ENCODE results near the gene MKRN2.
"Not testable (repeated sequence)": the region's sequence is repeated elsewhere in the genome, so short reads cannot be mapped to it uniquely, and the experiment has no call there.

The MKRN2 gene

GRCh38 chr3:12556690-12557472 lies at the start of gene MKRN2:
Gene MKRN2, plus strand, starts transcription at chr3:12557087. Its CDS starts 64 bp downstream, at chr3:12557151.
- DNase-seq (ENCODE audit: low read depth), result peak; percentile 72

- DNase-seq (ENCODE audit: low read depth), result peak; percentile 48
These were observed 49.2 kb upstream of the MKRN2 start for GRCh38 chr3:12507591-12508281.

DNA sequence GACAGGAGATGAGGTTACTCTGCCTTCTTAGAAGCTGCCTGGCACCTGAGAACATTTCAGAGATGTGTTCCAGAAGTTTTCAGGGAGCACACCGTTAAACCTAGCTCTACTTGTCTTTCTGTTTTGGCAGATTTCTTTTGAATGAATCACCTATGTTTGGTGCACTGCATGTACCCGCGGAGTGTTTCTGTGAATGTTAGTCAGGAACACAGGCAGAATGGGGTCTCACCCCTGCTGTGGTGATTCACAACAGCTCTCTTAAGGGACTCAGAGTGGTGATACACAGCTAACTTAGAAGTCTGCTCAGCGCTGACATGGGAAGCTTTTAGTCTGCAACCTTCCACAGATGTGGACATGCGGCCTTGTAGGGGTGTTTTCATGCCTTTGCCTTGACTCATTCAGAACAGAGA lies 48.6 kb upstream of the MKRN2 start:
- peak; percentile 96 for DNase-seq (ENCODE audit: low read depth)

GRCh38 chr3:12509466-12509865 lies 47.4 kb upstream of the MKRN2 start:
- DNase-seq (ENCODE audit: low read depth), result no peak

DNA sequence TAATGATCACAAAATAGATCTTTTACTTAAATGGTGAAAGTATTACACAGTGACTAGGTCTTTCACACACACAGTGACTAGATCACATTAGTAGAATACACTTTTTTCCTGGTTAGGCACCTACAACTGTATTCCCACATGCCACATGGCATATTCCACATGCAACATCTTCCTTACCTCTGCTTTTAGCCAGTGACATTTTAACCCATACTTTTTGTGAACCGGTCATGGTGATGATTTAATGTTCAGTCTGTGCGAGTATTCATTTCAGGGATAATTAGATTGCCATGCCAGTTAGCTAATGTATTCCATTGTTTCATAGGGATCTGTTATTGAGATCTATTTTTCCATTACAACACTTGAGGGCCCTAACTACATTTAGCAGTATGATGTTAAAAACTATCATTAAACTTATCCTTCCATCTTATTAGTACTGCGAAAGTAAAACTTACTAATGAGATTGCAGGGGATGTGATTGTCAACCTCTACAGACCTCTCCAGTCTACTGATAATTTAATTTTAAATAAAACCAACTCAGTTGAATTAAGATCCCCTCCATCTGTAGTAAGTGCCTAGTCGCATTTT lies 44.3 kb upstream of the MKRN2 start:
- no peak for DNase-seq (ENCODE audit: low read depth)

DNA sequence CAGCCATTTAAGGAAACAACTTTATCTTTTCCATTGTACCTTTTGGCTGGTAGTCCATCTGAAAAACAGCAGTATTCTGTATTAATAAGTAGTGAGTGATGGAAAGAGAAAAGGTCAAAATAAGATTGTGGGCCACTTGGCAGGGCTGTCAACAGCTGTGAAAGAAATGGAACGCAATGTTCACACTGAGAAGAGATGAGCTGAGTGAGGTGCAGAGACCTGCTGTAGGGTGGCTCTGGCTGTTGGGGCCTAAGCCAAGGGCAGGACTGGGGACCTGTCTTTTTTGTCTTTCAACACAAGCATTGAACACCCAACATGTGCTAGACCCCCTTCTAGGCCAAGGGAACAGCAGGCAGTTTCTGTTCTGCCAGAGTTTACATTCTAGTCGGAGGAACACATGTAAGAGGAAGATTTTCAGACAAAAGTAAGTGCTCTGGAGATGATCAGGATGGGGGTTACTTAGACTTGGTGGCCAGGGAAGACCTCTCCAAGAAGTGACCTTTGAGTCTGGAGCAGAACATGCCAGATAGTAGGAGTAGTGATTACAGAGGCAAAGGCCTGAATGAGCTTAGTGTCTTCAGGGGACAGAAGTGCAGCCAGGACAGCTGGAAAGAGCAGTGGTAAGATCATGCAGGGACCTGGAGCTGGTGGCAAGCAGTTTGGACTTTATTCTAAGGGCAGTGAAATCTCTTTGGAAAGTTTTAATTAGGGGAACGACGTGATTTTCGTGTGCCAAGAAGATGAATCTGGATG lies 43.0 kb upstream of the MKRN2 start:
- no peak for DNase-seq (ENCODE audit: low read depth)

DNA sequence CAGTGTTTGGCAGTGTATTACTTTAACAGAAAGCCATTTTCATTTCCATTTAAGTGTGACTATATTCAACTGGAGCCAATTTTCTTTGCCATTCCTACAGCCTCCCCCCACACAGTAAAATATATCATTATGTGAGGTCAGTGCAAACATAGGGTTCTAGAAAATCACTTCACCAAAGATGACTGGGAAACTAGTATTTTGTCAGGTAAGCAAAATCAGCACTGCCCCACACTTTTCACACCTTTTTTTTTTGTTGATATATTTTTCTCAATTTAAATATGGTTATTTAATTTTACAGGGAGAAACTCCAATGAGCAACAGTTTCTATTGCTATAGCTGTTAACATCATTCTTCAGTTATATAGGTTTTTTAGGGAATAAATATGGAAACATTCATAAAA lies 41.3 kb upstream of the MKRN2 start:
- no peak for DNase-seq (ENCODE audit: low read depth)

- DNase-seq (ENCODE audit: low read depth), result no peak
These were observed 40.0 kb upstream of the MKRN2 start for GRCh38 chr3:12516873-12517272.

DNA sequence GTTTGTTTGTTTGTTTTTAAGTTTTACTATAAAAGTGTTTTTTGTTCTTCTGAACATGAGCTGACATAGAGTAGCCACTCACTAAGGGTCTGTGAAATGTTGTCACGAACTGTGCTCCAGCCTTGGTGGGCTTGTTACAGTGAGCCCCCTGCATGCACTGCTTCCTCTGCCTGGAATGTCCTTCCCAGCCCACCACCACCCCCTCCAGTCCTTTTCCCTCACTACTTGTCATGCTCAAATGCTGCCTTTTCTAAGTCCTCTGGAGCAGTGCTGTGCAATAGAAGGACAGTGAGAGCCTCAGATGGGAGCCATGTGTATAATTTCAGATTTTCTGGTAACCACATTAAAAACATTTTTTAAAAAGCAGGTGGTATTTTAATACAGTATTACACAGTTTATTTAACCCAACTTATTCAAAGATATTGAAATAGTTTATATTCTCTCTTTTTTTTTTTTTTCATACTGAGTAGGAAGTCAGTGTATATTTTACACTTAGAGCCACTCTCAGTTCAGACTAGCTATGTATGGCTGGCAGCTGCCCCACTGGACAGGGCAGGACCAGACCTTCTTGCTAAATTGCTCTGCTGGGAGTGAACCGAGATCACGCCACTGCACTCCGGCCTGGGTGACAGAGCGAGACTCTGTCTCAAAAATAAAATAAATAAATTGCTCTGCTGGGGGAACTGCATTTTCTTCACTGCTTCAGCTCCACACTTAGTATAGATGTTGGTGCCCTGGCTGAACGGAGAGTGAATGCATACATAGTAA lies 38.4 kb upstream of the MKRN2 start:
- DNase-seq (ENCODE audit: low read depth), result no peak

DNA sequence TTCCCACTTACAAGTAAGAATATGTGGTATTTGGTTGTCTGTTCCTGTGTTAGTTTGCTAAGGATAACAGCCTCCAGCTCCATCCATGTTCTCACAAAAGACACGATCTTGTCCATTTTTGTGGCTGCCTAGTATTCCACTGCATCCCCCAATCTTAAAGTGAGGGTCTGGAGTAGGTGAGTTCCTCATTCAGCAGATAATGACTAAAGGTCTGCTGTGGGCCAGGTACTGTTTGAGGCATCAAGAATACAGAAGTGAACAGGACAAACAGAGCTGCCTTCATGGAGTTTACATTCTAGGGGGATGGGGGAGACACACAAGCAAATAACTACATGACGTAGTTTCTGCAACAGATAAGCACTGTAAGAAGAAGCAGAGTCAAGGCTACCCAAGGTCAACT lies 35.9 kb upstream of the MKRN2 start:
- DNase-seq (ENCODE audit: low read depth), result no peak

DNA sequence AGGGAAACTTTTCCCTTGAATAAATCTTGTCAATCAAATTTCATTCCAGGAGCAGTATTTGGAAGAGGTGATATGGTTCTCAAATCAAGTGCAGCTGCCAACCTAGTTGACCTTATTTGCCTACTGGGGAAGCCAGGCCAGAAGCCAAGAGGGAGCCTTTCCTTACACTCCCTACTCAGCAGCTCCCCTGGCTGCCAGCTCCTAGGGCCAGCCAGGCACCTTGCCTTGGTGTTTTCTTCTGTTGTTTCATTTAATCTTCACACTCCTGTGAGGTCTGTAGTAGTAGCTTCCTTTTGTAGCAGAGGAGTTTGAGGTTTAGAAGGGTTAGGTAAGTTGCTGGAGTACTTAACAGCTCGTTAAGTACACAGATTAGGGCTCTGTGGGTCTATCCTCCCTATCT lies 34.2 kb upstream of the MKRN2 start:
- DNase-seq (ENCODE audit: low read depth), result no peak

GRCh38 chr3:12527757-12528143 lies 29.1 kb upstream of the MKRN2 start:
- DNase-seq (ENCODE audit: low read depth), result no peak

- no peak for DNase-seq (ENCODE audit: low read depth)
These were observed 24.7 kb upstream of the MKRN2 start for GRCh38 chr3:12532182-12532581.

GRCh38 chr3:12536423-12536822 lies 20.5 kb upstream of the MKRN2 start:
- DNase-seq (ENCODE audit: low read depth), result no peak

GRCh38 chr3:12541625-12542024 lies 15.3 kb upstream of the MKRN2 start:
- DNase-seq (ENCODE audit: low read depth), result no peak

GRCh38 chr3:12543497-12543896 lies 13.4 kb upstream of the MKRN2 start:
- not testable (repeated sequence) for DNase-seq (ENCODE audit: low read depth)

- DNase-seq (ENCODE audit: low read depth), result no peak
These were observed 12.0 kb upstream of the MKRN2 start for GRCh38 chr3:12544652-12545472.

DNA sequence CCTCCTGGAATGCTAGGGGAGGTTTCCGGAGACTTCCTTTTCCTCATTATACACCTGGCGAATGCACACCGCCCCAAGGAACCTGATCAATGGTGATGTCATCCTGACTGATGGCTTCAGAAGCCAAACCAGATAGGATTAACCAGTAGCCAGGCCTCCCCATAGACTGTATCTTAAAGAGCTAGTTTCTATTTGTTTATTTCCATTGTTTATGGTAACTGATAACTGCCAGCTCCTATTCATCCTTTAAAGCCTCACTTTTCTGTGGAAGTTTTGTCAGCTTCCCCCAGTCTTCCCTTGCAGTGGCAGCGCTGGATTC lies 11.5 kb upstream of the MKRN2 start, which contains the start of gene MKRN2OS:
TSS of gene MKRN2OS (minus strand) at position 27 of the 319 bp plus-strand sequence. CDS start 35 bp downstream, outside the sequence.
- no peak for DNase-seq (ENCODE audit: low read depth)

- DNase-seq (ENCODE audit: low read depth), result no peak
These were observed 6.7 kb upstream of the MKRN2 start for GRCh38 chr3:12549971-12550760.

GRCh38 chr3:12553921-12554391 lies 2.9 kb upstream of the MKRN2 start:
- no peak for DNase-seq (ENCODE audit: low read depth)
